ENCODE measurements around the gene AP3S2. TPM values are rescaled to one million over a fixed set of nuclear protein-coding genes. Genes with fewer than 3 reads are reported as not detected.

The AP3S2 gene
- total RNA-seq, 4 donors from 2014 or later = 18.2 to 49.0 (median 30.3) TPM

- TF ChIP-seq, protein P1, sequence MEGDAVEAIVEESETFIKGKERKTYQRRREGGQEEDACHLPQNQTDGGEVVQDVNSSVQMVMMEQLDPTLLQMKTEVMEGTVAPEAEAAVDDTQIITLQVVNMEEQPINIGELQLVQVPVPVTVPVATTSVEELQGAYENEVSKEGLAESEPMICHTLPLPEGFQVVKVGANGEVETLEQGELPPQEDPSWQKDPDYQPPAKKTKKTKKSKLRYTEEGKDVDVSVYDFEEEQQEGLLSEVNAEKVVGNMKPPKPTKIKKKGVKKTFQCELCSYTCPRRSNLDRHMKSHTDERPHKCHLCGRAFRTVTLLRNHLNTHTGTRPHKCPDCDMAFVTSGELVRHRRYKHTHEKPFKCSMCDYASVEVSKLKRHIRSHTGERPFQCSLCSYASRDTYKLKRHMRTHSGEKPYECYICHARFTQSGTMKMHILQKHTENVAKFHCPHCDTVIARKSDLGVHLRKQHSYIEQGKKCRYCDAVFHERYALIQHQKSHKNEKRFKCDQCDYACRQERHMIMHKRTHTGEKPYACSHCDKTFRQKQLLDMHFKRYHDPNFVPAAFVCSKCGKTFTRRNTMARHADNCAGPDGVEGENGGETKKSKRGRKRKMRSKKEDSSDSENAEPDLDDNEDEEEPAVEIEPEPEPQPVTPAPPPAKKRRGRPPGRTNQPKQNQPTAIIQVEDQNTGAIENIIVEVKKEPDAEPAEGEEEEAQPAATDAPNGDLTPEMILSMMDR (IDR thresholded peaks at IDR 0.05) = peak; percentile 52 to 95 (median 82)
- no peak for TF ChIP-seq POLR2A (IDR thresholded peaks at IDR 0.05)
- H3K4me3 ChIP-seq = no peak overlapping the region
- no peak overlapping the region for H3K27ac ChIP-seq
- peaks cover 0 to 39% (median 10%) of the 10 kb centered on the region in 3 donors for H3K36me3 ChIP-seq
- intact Hi-C loops (cut with DNase I) = loop anchor here (5.0 kb wide), 1 partner anchor 174 kb away; no protein-coding TSS in a partner anchor
- H3K27me3 ChIP-seq = no peaks in the 10 kb centered on the region
- no peaks in the 10 kb centered on the region for H3K9me3 ChIP-seq
- DNase-seq = no peak
- WGBS, 2 donors = 53 to 64% methylated on average over 7 of the region's 7 CpGs
- peaks cover 0 to 17% (median 5%) of the 10 kb centered on the region in 3 donors for H3K4me1 ChIP-seq
These were observed 5.0 kb upstream of the AP3S2 start for GRCh38 chr15:89898614-89899294.

DNA sequence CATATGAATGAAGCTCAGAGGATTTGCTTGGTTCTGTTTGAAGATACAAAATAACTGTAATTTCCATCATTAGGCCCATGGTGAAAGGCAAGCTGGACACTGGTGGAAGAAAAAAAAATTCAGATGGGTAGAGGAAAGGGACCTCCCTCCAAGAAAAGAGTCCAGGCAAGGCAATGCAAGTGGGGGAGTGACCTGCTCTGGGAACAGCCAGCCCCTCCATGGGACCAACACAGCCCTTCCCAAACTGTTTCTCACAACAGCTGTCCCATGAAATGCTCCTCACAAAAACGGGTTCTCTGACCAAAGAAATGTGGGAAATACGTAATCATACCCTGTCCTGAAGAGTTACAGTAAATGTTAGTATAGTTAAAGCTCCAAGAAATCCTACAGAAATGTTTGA lies 4.4 kb upstream of the AP3S2 start:
- Histone ChIP-seq H3K4me1 (peaks cover 0 to 19% (median 5%) of the 10 kb centered on the region in 3 donors), H3K27me3 (no peaks in the 10 kb centered on the region), H3K4me3 (no peak overlapping the region), H3K36me3 (peaks cover 0 to 33% (median 3%) of the 10 kb centered on the region in 3 donors), H3K27ac (peak overlapping the region in 1 of 4 donors; percentile 40), H3K9me3 (no peaks in the 10 kb centered on the region)
- no peak for TF ChIP-seq POLR2A (IDR thresholded peaks at IDR 0.05)
- TF ChIP-seq, protein P1 (IDR thresholded peaks at IDR 0.05) = no peak
- WGBS, 2 donors = 45 to 58% methylated on average over 2 of the region's 2 CpGs
- no peak for DNase-seq
- intact Hi-C loops (cut with DNase I) = loop anchor here (5.0 kb wide), 1 partner anchor 174 kb away; no protein-coding TSS in a partner anchor

- Histone ChIP-seq H3K27me3 (no peaks in the 10 kb centered on the region), H3K4me3 (peak overlapping the region; percentile 59 to 83 (median 73)), H3K4me1 (peaks cover 0 to 34% (median 15%) of the 10 kb centered on the region in 3 donors), H3K27ac (peak overlapping the region; percentile 89 to 95 (median 93)), H3K36me3 (peaks cover 0 to 11% (median 9%) of the 10 kb centered on the region in 3 donors), H3K9me3 (no peaks in the 10 kb centered on the region)
- intact Hi-C loops (cut with DNase I) = no loop called here
- DNase-seq = no peak
- no peak for TF ChIP-seq POLR2A (IDR thresholded peaks at IDR 0.05)
- TF ChIP-seq, protein P1 (IDR thresholded peaks at IDR 0.05) = no peak
- 10 to 11% methylated on average over 6 of the region's 6 CpGs for WGBS, 2 donors
These were observed 767 bp downstream of the AP3S2 start for GRCh38 chr15:89893027-89893426.

DNA sequence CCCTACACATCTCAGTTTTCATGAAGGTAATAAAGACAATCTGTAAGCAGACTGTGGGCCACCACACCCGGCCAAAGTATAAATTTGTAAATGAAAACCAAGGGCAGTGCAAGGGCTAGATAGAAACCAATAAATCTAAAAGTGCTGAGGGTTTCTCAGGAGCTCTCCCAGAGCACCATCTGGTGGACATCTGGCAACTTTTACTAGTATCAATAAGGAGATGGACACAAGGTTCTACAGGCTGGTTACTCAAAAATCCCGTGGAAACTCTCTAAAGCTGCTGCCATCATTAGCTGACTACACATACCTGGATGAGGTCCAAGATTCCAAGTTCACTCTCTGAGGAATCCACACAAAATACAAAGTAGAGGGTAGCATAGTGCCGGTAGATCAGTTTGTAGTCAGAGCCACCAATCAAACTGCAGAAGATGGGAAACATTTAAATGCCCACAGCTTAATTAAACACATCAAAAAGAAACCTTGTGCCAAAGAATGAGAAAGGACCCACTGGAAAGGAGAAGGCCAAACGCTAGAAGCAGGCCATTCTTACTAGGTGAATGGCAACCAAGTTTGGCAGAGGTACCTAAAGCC lies 5.5 kb downstream of the AP3S2 start:
- no peak overlapping the region for H3K27ac ChIP-seq

More for the DNA sequence above, 5.5 kb downstream of the AP3S2 start:
- Histone ChIP-seq H3K4me3 (no peak overlapping the region), H3K36me3 (peaks cover 0 to 58% (median 16%) of the 10 kb centered on the region in 3 donors), H3K9me3 (no peaks in the 10 kb centered on the region), H3K27me3 (no peaks in the 10 kb centered on the region), H3K4me1 (peaks cover 0 to 25% (median 9%) of the 10 kb centered on the region in 3 donors)
- TF ChIP-seq, protein P1 (IDR thresholded peaks at IDR 0.05) = peak in 3 of 6 experiments; percentile 26 to 45 (median 30)
- TF ChIP-seq POLR2A (IDR thresholded peaks at IDR 0.05) = no peak
- DNase-seq = no peak
- intact Hi-C loops (cut with DNase I) = no loop called here
- WGBS, 2 donors = 57 to 62% methylated on average over 4 of the region's 4 CpGs

All from esophagus squamous epithelium (tissue), 5 donors.